SK-N-SH (cell line): ENCODE measurements around the gene PTGDR2. TPM values are rescaled to one million over a fixed set of nuclear protein-coding genes. Genes with fewer than 3 reads are reported as not detected.

Experiments
- CTCF ChIA-PET: fragments of 300-600, 350-600 bp; formaldehyde crosslinking; extraction: SDS; loops from one replicate; lab custom pipeline; 2021; lab: Yijun Ruan, JAX
- POLR2A ChIA-PET: fragments of 350-600 bp; sonication (Branson Sonifier 250); formaldehyde crosslinking; extraction: SDS; loops from one replicate; lab custom pipeline; 2020; ENCODE audit warnings: antibody characterized with exemption, inconsistent platforms; lab: Yijun Ruan, JAX
- DNase-seq: peaks from one replicate; pipeline ENCODE4 v3.0.0; 2012
- H2AFZ ChIP-seq: fragments of 200-600 bp; sonication (generic); 2 replicates; pipeline ENCODE4 v1.8.1; 2016; ENCODE audit warnings: antibody characterized with exemption, mild to moderate bottlenecking, low read depth
- H3F3A ChIP-seq: fragments of 200-600 bp; sonication (generic); replicated peaks from 2 replicates; pipeline ENCODE3; 2016; ENCODE audit warnings: antibody characterized with exemption, mild to moderate bottlenecking; ENCODE audit not compliant: insufficient read depth
- H3K27ac ChIP-seq, 2 experiments: fragments of 200-500 bp in 1 of 2; fragments of 200-600 bp in 1 of 2; sonication (Bioruptor generic) in 1 of 2; sonication (generic), shearing (Covaris generic) in 1 of 2; 2 replicates each; pipeline versions ENCODE4 v1.5.1 to v1.6.1; 2014 to 2016; ENCODE audit warnings: low read depth in 2 of 2, inconsistent platforms in 1 of 2, low read length in 1 of 2, mild to moderate bottlenecking in 1 of 2, mixed read lengths in 1 of 2
- H3K27me3 ChIP-seq: fragments of 200-600 bp; sonication (generic), shearing (Covaris generic); 2 replicates; pipeline ENCODE4 v1.6.1; 2016; ENCODE audit warnings: mixed run types; ENCODE audit not compliant: insufficient read depth
- H3K36me3 ChIP-seq, 2 experiments: fragments of 200-500 bp in 1 of 2; fragments of 200-600 bp in 1 of 2; sonication (Bioruptor generic) in 1 of 2; sonication (generic) in 1 of 2; replicated peaks in 1 of 2; 2 replicates each; pipeline versions ENCODE3 to v1.5.1; 2014 to 2016; ENCODE audit warnings: low read length in 1 of 2, mild to moderate bottlenecking in 1 of 2; ENCODE audit not compliant: insufficient read depth in 2 of 2, control insufficient read depth in 1 of 2
- H3K4me1 ChIP-seq, 2 experiments: fragments of 200-500 bp in 1 of 2; fragments of 200-600 bp in 1 of 2; sonication (Bioruptor generic) in 1 of 2; sonication (generic), shearing (Covaris generic) in 1 of 2; 2 replicates each; pipeline versions ENCODE4 v1.5.1 to v1.6.1; 2014 to 2016; ENCODE audit warnings: low read depth in 1 of 2, low read length in 1 of 2, mixed run types in 1 of 2; ENCODE audit not compliant: insufficient read depth in 2 of 2, control insufficient read depth in 1 of 2
- H3K4me2 ChIP-seq: fragments of 200-600 bp; sonication (generic), shearing (Covaris generic); 2 replicates; pipeline ENCODE4 v1.6.1; 2017; ENCODE audit warnings: mixed run types
- H3K4me3 ChIP-seq, 2 experiments: fragments of 200-500 bp in 1 of 2; fragments of 200-600 bp in 1 of 2; sonication (Bioruptor generic) in 1 of 2; sonication (generic), shearing (Covaris generic) in 1 of 2; 2 replicates each; pipeline versions ENCODE4 v1.5.1 to v1.8.1; 2014 to 2016; ENCODE audit warnings: low read depth in 2 of 2, inconsistent platforms in 1 of 2, low read length in 1 of 2, mild to moderate bottlenecking in 1 of 2, mixed read lengths in 1 of 2, moderate library complexity in 1 of 2
- H3K79me2 ChIP-seq: fragments of 200-600 bp; sonication (generic); 2 replicates; pipeline ENCODE4 v1.8.1; 2017; ENCODE audit warnings: mild to moderate bottlenecking; ENCODE audit not compliant: insufficient read depth
- H3K9ac ChIP-seq: fragments of 200-600 bp; sonication (generic); 2 replicates; pipeline ENCODE4 v1.6.1; 2017; ENCODE audit warnings: mixed run types
- H3K9me2 ChIP-seq: fragments of 200-600 bp; sonication (generic); 2 replicates; pipeline ENCODE4 v1.6.1; 2017; ENCODE audit warnings: mixed run types
- H3K9me3 ChIP-seq: fragments of 200-600 bp; sonication (generic); 2 replicates; pipeline ENCODE4 v1.6.1; 2017; ENCODE audit warnings: mixed run types, mild to moderate bottlenecking, moderate library complexity
- H4K20me1 ChIP-seq: fragments of 200-600 bp; sonication (generic); 2 replicates; pipeline ENCODE4 v1.6.1; 2017; ENCODE audit warnings: mild to moderate bottlenecking, mixed run types; ENCODE audit not compliant: insufficient read depth
- MXI1 ChIP-seq: IDR thresholded peaks from 2 replicates; pipeline ENCODE4 v1.6.1; 2012; ENCODE audit warnings: mild to moderate bottlenecking, low read depth, low read length, improper control_type of control experiment
- NFIC ChIP-seq: IDR thresholded peaks from 2 replicates; pipeline ENCODE4 v1.4.0; 2012; ENCODE audit warnings: borderline replicate concordance
- NRF1 ChIP-seq: IDR thresholded peaks from 2 replicates; pipeline ENCODE4 v1.6.1; 2012; ENCODE audit warnings: low read depth, mild to moderate bottlenecking, low read length
- SIN3A ChIP-seq: IDR thresholded peaks from 2 replicates; pipeline ENCODE4 v1.6.1; 2012; ENCODE audit warnings: low read depth, mild to moderate bottlenecking, low read length, moderate library complexity, borderline replicate concordance
- WGBS: methylation state at CpG from one replicate; pipeline ENCODE4 v1.1.6; 2017; ENCODE audit warnings: low lambda C conversion rate; 5-methylcytosine and 5-hydroxymethylcytosine counted together
- polyA plus RNA-seq, 3 experiments: library from polyadenylated mRNA; depleted of rRNA; stranded (reverse); fragments of >200 nt; gene quantifications; 2 replicates each; pipeline ENCODE4 v1.2.3, GENCODE V29; 2012
- TF ChIP-seq, protein P1 (sequence below): fragments of 150-350 bp; IDR thresholded peaks from 2 replicates; pipeline ENCODE4 v1.6.1; 2017; ENCODE audit warnings: antibody characterized with exemption, low read length, low read depth, borderline replicate concordance
- TF ChIP-seq, protein P2 (sequence below): IDR thresholded peaks from 2 replicates; pipeline ENCODE4 v1.4.0; 2012; ENCODE audit warnings: low read depth, borderline replicate concordance

The PTGDR2 gene
- polyA plus RNA-seq, 1 of the 3 experiments (the other 2 are of a cell fraction) = 0.02 TPM

DNA sequence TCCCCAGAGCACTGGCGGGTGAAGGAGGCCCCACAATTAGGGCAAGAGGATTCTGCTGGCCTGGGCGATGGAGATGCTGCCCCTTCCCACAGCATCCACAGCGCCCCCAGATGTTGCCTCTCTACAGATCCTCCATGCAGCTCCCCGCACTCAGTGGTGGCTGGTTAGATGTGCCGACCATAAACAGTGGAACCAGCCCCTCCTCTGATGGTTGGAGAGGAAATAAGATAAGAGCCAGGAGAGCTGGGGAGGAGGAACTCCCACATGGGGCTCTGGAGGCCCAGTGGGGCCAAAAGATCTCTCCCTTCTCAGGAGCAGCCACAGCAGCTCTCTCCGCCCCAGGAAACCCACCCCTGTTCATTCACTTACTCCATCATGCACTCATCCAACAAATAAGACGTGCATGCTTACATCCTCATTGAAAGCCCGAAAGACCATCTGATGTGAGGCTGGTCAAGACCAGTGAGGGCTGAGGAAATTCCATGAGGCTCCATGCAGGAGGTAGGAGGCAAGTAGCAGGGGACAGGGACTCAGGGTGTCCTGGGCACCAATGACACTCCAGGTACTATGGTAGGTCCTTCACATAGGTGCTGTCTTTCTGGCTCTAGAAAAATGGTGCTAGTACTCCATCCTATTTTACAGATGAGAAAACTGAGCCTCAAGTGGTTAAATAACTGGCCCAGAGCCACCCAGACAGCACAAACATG, 1.5 kb downstream of the PTGDR2 start:
- no peak overlapping the region for H3K4me2 ChIP-seq
- H3K4me3 ChIP-seq = no peak overlapping the region
- H2AFZ ChIP-seq = no peak overlapping the region
- peaks cover 0 to 27% of the 10 kb centered on the region in 2 experiments for H3K36me3 ChIP-seq
- H3K9me2 ChIP-seq = no peaks in the 10 kb centered on the region
- H3K9ac ChIP-seq = no peak overlapping the region
- no peaks in the 10 kb centered on the region for H3F3A ChIP-seq
- H3K4me1 ChIP-seq = no peaks in the 10 kb centered on the region
- H3K9me3 ChIP-seq = no peaks in the 10 kb centered on the region
- no peaks in the 10 kb centered on the region for H3K79me2 ChIP-seq
- 94% methylated on average over 8 of the region's 8 CpGs for WGBS
- POLR2A ChIA-PET = interaction anchor here (0.5 kb wide), 1 partner anchor 544 kb away, joined by 3 read pairs; no protein-coding TSS in a partner anchor
- no peak for TF ChIP-seq SIN3A
- TF ChIP-seq NFIC = no peak
- no peak for TF ChIP-seq NRF1
- DNase-seq = no peak
- no peak overlapping the region for H3K27ac ChIP-seq
- H4K20me1 ChIP-seq = no peaks in the 10 kb centered on the region
- CTCF ChIA-PET = interaction anchor here (1.0 to 2.5 kb wide), 2 partner anchors 23 to 33 kb away, joined by 3 to 13 read pairs; no protein-coding TSS in a partner anchor
- no peaks in the 10 kb centered on the region for H3K27me3 ChIP-seq

DNA sequence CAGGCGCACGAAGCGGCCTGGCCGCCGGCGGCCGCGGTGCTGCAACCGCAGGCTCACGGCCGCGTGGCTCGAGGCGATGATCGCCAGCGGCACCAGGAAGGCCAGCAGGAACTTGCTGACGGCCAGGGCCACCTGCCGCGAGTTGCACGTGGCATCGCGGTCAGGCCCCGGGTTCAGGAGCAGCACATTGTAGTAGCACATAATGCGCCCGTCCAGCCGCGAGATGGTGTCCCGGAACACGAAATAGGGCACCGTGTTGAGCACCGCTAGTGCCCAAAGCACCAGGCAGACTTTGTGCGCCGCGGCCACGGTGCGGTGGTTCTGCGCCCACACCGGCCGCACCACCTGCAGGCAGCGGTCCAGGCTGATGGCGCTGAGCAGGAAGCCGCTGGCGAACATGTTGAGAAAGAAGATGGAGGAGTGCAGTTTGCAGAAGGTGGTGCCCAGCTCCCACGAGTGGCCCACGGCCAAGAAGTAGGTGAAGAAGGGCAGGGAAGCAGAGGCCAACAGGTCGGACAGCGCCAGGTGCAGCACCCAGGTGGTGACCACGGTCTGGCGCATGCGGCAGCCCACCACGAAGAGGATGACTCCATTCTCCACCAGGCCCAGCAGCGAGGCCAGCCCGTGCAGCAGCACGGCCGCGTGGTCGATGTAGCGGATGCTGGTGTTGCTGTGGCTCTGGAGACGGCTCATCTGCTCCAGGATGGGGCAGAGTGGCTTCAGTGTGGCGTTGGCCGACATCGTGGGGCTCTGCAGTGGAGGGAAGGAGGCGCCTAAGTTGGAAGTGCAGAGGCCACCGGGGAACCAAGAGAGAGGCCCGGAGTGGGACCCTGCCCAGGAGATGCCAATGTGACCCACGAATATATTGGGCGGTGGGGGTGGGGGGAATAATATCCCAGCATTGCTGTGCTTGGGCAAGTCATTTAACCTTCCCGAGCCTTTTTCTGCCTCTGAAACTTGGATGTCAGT, 2.5 kb downstream of the PTGDR2 start:
- Histone ChIP-seq H3K4me3 (no peak overlapping the region), H3K9me2 (no peaks in the 10 kb centered on the region), H3K4me2 (no peak overlapping the region), H4K20me1 (no peaks in the 10 kb centered on the region), H3F3A (no peaks in the 10 kb centered on the region), H3K9ac (no peak overlapping the region), H3K27ac (no peak overlapping the region), H2AFZ (no peak overlapping the region), H3K36me3 (peaks cover 0 to 37% of the 10 kb centered on the region in 2 experiments), H3K4me1 (no peaks in the 10 kb centered on the region), H3K27me3 (no peaks in the 10 kb centered on the region), H3K9me3 (no peaks in the 10 kb centered on the region), H3K79me2 (no peaks in the 10 kb centered on the region)
- DNase-seq = no peak
- CTCF ChIA-PET = interaction anchor here (1.0 to 2.5 kb wide), 2 partner anchors 22 to 34 kb away, joined by 3 to 13 read pairs; no protein-coding TSS in a partner anchor
- WGBS = 96% methylated on average over 39 of the region's 68 CpGs
- TF ChIP-seq MXI1 = no peak
- TF ChIP-seq, protein P1, sequence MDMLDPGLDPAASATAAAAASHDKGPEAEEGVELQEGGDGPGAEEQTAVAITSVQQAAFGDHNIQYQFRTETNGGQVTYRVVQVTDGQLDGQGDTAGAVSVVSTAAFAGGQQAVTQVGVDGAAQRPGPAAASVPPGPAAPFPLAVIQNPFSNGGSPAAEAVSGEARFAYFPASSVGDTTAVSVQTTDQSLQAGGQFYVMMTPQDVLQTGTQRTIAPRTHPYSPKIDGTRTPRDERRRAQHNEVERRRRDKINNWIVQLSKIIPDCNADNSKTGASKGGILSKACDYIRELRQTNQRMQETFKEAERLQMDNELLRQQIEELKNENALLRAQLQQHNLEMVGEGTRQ = no peak
- TF ChIP-seq, protein P2, sequence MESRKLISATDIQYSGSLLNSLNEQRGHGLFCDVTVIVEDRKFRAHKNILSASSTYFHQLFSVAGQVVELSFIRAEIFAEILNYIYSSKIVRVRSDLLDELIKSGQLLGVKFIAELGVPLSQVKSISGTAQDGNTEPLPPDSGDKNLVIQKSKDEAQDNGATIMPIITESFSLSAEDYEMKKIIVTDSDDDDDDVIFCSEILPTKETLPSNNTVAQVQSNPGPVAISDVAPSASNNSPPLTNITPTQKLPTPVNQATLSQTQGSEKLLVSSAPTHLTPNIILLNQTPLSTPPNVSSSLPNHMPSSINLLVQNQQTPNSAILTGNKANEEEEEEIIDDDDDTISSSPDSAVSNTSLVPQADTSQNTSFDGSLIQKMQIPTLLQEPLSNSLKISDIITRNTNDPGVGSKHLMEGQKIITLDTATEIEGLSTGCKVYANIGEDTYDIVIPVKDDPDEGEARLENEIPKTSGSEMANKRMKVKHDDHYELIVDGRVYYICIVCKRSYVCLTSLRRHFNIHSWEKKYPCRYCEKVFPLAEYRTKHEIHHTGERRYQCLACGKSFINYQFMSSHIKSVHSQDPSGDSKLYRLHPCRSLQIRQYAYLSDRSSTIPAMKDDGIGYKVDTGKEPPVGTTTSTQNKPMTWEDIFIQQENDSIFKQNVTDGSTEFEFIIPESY = no peak
- POLR2A ChIA-PET = interaction anchor here (0.9 kb wide), 1 partner anchor 11 kb away, joined by 3 read pairs; no protein-coding TSS in a partner anchor
